Mammary epithelial cell (primary cell): Measurements from ENCODE around the gene CALHM1.

ENCODE experiments used
- CTCF ChIP-seq, 2 donors: IDR thresholded peaks in 1 of 2; conservative IDR thresholded peaks in 1 of 2; 2 replicates each; pipeline ENCODE4 v1.5.1; 2011 to 2012; ENCODE audit warnings: inconsistent platforms in 2 of 2, low read length in 2 of 2, mild to moderate bottlenecking in 2 of 2, control low read depth in 1 of 2, low read depth in 1 of 2; ENCODE audit not compliant: insufficient read depth in 1 of 2; ENCODE audit errors: extremely low read depth in 1 of 2
- EZH2 ChIP-seq: IDR thresholded peaks from 2 replicates; pipeline ENCODE4 v1.6.1; 2012; ENCODE audit warnings: low read length, inconsistent platforms, borderline replicate concordance

- TF ChIP-seq EZH2 (no peak), CTCF (conservative IDR thresholded peaks at IDR 0.05 in 1 of 2, IDR thresholded peaks at IDR 0.05 in 1 of 2; ENCODE audit: extremely low read depth in 1 of 2, insufficient read depth in 1 of 2, low read depth in 1 of 2, low read length in 2 of 2) (no peak)
Observed at GRCh38 chr10:103417601-103418000, 41.1 kb downstream of the CALHM1 start.
